NCI-H510A treated with DMSO at 0.1 percent for 48 hours (cell line): ENCODE data around the gene LAMA3.
A peak's percentile ranks its signal among the peaks of the same experiment; 100 is the strongest.

Experiments used
- DNase-seq: peaks from one replicate; lab custom pipeline; 2025; lab: John Stamatoyannopoulos, UW

Gene LAMA3

DNA sequence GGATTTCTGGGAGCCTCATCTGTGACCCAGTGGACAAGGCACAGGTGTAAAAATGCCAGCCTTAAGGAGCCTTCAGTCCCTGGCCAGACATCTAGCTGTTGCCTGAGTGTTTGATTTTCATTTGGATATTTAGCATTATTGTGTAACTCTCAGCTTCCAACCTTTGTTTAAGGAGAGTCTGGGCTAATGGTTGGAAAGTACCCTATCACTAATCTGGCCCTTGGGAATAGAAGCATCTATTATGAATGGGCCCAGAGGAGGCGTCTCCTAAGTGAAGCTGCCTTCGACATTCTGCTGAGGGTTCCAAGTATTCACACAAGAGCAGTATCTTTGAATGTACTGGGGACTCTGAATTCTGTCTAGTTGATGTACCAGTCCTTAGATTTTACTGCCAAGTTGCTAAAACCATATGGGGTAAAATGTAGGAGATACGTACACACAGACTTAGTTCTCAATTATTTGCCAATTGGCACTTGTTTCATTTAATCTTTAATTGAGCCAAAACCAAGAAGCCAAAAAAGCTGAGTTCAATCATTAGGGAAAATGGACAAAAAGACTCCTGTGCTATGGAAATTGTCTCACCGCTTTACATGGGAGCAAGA is 19.3 kb upstream of the LAMA3 start:
- no peak for DNase-seq

- no peak for DNase-seq
Observed at GRCh38 chr18:23671564-23671963, 17.7 kb upstream of the LAMA3 start.

GRCh38 chr18:23673725-23674124 is 15.5 kb upstream of the LAMA3 start:
- no peak for DNase-seq

- DNase-seq = no peak
Observed at GRCh38 chr18:23675236-23675635, 14.0 kb upstream of the LAMA3 start.

- no peak for DNase-seq
Observed at GRCh38 chr18:23675896-23676295, 13.4 kb upstream of the LAMA3 start.

- no peak for DNase-seq
Observed at GRCh38 chr18:23682045-23682444, 7.2 kb upstream of the LAMA3 start.

GRCh38 chr18:23682472-23682871 is 6.8 kb upstream of the LAMA3 start:
- no peak for DNase-seq

DNA sequence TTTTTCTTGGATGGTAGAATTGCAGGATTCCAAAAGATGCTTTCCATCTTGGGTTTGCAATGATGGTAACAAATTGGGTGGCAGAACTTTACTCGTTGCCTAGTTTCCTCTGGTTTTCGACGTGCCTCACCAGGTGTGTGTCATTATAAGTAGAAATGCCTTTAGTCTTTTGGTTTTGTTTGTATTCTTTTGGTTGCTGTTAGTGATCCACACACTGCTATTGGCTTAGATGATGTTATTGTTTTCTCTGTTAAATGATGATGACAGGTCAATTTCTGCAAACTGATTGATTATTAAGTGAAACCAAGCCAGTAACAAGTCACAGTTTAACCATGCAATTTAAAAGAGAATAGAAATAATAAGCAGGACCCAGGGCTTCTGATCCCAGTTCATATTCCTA is 6.1 kb upstream of the LAMA3 start:
- no peak for DNase-seq

GRCh38 chr18:23683671-23684070 is 5.6 kb upstream of the LAMA3 start:
- no peak for DNase-seq

DNA sequence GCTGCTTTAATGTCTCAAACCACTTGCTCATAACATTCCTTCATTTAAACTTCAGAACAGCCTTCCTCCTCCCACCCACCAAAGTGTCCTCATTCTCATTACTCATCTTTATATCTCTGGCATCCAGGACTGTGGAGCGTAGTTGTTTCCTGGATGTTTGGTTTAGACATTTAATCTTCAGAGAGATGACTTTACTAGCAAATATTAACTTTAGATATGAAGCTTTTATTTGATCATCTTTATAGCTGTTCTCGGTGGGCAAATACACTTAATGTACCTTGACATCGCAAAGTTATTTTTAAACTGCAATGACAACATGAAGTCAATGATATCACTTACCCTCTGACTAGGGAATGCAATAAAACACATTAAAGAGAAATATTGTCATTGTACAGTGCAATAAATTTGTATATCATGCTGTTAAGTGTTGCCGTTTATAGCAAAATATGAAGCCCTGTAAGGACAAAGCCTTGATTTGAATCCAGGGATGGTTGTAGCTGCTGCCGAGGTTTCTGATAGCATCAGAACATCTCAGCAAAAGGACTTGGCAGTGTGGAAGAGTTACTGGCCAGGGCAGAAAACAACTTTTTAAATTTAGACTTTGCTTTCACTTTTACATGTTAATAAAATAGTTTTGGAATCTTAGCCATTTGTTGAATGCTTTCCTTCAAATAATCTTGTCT is 4.6 kb upstream of the LAMA3 start:
- DNase-seq = no peak

DNA sequence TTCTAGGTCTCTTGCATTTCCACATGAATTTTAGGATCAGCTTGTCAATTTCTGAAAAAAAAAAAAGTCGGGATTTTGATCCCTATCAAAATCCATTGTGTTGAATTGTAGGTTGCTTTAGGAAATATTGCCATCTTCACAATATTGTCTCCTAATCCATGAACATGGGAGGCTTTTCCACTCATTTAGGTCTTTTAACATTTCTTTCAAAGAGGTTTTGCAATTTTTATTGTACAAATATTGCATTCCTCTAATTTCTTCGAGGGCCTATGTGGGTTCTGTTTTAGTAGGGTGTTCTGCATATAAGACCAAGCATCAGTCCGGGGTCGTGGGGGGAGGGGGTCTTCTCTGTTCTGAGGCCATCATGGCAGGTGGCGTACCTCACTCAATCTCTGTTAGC is 725 bp upstream of the LAMA3 start:
- no peak for DNase-seq

DNA sequence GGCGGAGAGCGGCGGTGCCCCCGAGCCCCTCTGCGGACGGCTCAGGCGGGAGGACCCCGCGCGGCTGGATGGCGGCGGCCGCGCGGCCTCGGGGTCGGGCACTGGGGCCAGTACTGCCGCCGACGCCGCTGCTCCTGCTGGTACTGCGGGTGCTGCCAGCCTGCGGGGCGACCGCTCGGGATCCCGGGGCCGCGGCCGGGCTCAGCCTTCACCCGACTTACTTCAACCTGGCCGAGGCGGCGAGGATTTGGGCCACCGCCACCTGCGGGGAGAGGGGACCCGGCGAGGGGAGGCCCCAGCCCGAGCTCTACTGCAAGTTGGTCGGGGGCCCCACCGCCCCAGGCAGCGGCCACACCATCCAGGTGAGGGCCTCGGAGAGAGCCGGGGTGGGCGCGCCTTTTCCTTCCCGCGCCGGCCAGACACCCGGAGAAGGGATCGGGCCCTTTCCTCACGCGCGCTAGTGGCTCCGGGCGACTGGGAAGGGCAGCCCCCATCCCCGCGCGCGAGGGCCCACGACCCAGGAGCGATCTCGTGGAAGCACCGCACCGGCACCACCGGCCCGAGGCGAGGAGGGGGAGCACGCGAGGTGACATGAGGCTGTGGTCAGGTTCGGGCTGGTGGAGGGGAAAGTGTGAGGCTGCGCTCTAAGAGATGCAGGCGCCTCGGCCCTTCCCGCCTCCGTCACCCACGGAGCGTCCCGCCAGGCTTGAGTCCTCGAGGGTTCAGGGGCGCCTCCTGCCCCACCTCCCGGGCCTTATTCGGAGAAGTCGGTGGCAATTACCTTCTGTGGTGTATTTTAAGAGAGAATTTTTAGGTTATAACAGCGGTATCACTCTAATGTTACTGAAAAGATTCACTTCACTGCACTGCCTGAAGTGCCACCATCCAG is 607 bp downstream of the LAMA3 start:
- DNase-seq = no peak

GRCh38 chr18:23690505-23691068 is 1.3 kb downstream of the LAMA3 start:
- DNase-seq = no peak

- no peak for DNase-seq
Observed at GRCh38 chr18:23693846-23694245, 4.6 kb downstream of the LAMA3 start.

GRCh38 chr18:23694637-23695430 is 5.6 kb downstream of the LAMA3 start:
- DNase-seq = no peak

GRCh38 chr18:23701017-23701416 is 11.8 kb downstream of the LAMA3 start:
- no peak for DNase-seq

- no peak for DNase-seq
Observed at GRCh38 chr18:23701544-23702064, 12.4 kb downstream of the LAMA3 start.

GRCh38 chr18:23702606-23703005 is 13.4 kb downstream of the LAMA3 start:
- DNase-seq = no peak

GRCh38 chr18:23703057-23703986 is 14.1 kb downstream of the LAMA3 start:
- peak; percentile 36 for DNase-seq

DNA sequence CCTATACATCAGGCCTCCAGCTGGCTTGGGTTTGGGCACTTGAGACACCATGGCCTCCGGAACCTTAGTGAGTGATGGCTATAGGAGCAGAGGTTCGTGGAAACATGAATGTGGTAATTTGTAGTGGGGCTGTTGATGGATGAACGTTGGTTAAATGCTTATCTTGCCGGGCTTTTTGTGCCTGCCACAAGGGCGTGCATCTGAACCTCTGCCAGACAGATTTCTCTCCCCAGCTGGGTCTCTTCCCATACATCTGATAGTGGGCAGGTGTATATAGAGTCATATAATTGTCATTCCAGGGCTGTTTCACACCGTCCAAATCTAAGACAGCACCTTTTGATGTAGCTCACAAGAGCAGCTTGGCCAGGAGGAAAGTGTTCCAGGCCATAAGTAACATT is 14.7 kb downstream of the LAMA3 start:
- DNase-seq = no peak

GRCh38 chr18:23704806-23705205 is 15.6 kb downstream of the LAMA3 start:
- DNase-seq = no peak
